ENCODE results near the gene GDAP2. TPM values are rescaled to one million over a fixed set of nuclear protein-coding genes. Genes with fewer than 3 reads are reported as not detected.

Gene GDAP2
- total RNA-seq, 1 experiment from 2014 or later: 24.4 TPM

- peaks cover 29% of the 10 kb centered on the region; the same call in 1 of the 2 replicates for H3K79me2 ChIP-seq (ENCODE audit: insufficient read depth, low read length)
- H2BK20ac ChIP-seq (ENCODE audit: low read depth, low read length, poor library complexity, severe bottlenecking): no peak overlapping the region
- H2AK5ac ChIP-seq (ENCODE audit: insufficient read length, low read length): no peak overlapping the region
- H3K9me3 ChIP-seq (ENCODE audit: control insufficient read depth, low read depth, low read length): no peaks in the 10 kb centered on the region
- H3K4me3 Mint-ChIP-seq: no peak overlapping the region
- H2BK5ac ChIP-seq (ENCODE audit: insufficient read length, low read length): no peak overlapping the region
- H3K23me2 ChIP-seq (ENCODE audit: insufficient read length, low read depth, low read length, poor library complexity, severe bottlenecking): peaks cover 12% of the 10 kb centered on the region
- H2BK15ac ChIP-seq (ENCODE audit: low read depth, low read length): no peak overlapping the region
- H3K23ac ChIP-seq (ENCODE audit: insufficient read length, low read depth, low read length): no peak overlapping the region
- peaks cover 17 to 21% of the 10 kb centered on the region in 2 experiments for H3K4me1 Mint-ChIP-seq
- H4K91ac ChIP-seq (ENCODE audit: insufficient read length, low read depth, low read length): no peak overlapping the region
- no CpG with 5 or more reads among the region's 4 CpGs for WGBS (ENCODE audit: extremely low coverage, insufficient read length, low lambda C conversion rate)
- H4K5ac ChIP-seq (ENCODE audit: insufficient read length, low read depth, low read length): no peak overlapping the region
- no peak overlapping the region for H3K18ac ChIP-seq (ENCODE audit: insufficient read length, low read depth, low read length)
- TF ChIP-seq CTCF (conservative IDR thresholded peaks at IDR 0.05): no peak
- peaks cover 1% of the 10 kb centered on the region; the same call in 1 of the 2 replicates for H3K27me3 ChIP-seq (ENCODE audit: insufficient read depth, low read length)
- H3K14ac ChIP-seq (ENCODE audit: insufficient read depth, low read length): no peak overlapping the region
- H3K56ac ChIP-seq (ENCODE audit: insufficient read length, low read depth, low read length): no peak overlapping the region
- no peak overlapping the region for H3K27ac ChIP-seq (ENCODE audit: insufficient read length, low read depth, low read length)
- no peak overlapping the region for H3K27ac Mint-ChIP-seq
- no peaks in the 10 kb centered on the region for H3K27me3 Mint-ChIP-seq (ENCODE audit: low read depth)
- no peaks in the 10 kb centered on the region for H3K79me1 ChIP-seq (ENCODE audit: insufficient read depth, low read depth, low read length, poor library complexity, severe bottlenecking)
- no peak overlapping the region for H2BK120ac ChIP-seq (ENCODE audit: low read depth, low read length, poor library complexity, severe bottlenecking)
- no peak overlapping the region for H2AFZ ChIP-seq (ENCODE audit: low read length)
- no peak overlapping the region for H4K8ac ChIP-seq (replicated peaks; ENCODE audit: insufficient read length, low read depth, low read length)
- H3K4me1 ChIP-seq (ENCODE audit: insufficient read depth, low read length): no peaks in the 10 kb centered on the region; the same call in 1 of the 2 replicates
- H3K9ac ChIP-seq (ENCODE audit: extremely low read depth, insufficient read length, low read length): no peak overlapping the region
- DNase-seq: no peak
- H3K4me2 ChIP-seq (ENCODE audit: insufficient read depth, insufficient read length, low read length): no peak overlapping the region
- peaks cover 5 to 24% (median 20%) of the 10 kb centered on the region in 3 experiments; a peak in 6 of 7 replicates for H3K36me3 Mint-ChIP-seq (ENCODE audit: insufficient read depth in 1 of 3, low read depth in 3 of 3)
- peaks cover 2% of the 10 kb centered on the region for H4K20me1 ChIP-seq (ENCODE audit: control insufficient read depth, insufficient read depth, insufficient read length)
- no peaks in the 10 kb centered on the region for H3K9me3 Mint-ChIP-seq
- no peak overlapping the region for H2BK12ac ChIP-seq (ENCODE audit: insufficient read length, low read depth, low read length)
- no peak overlapping the region for H3T11ph ChIP-seq (ENCODE audit: low read length)
- H3K4ac ChIP-seq (ENCODE audit: low read depth, low read length): no peak overlapping the region
Observed at GRCh38 chr1:117932576-117932975, 3.2 kb upstream of the GDAP2 start.

All from H9 (cell line).